H7 (cell line): ENCODE measurements around the gene PRKCQ. TPM values are rescaled to one million over a fixed set of nuclear protein-coding genes. Genes with fewer than 3 reads are reported as not detected.
A peak's percentile ranks its signal among the peaks of the same experiment; 100 is the strongest.
"Not testable (repeated sequence)": the region's sequence is repeated elsewhere in the genome, so short reads cannot be mapped to it uniquely, and the experiment has no call there.

Source experiments
- DNase-seq: peaks from one replicate; pipeline ENCODE4 v3.0.0; 2012
- H3K27me3 ChIP-seq: 2 replicates; pipeline ENCODE4 v1.6.0; 2011; ENCODE audit warnings: mild to moderate bottlenecking, low read length; ENCODE audit not compliant: control insufficient read depth, insufficient read depth
- H3K36me3 ChIP-seq: replicated peaks from 2 replicates; pipeline ENCODE4 v1.5.1; 2011; ENCODE audit warnings: low read length; ENCODE audit not compliant: control insufficient read depth, insufficient read depth
- H3K4me3 ChIP-seq: 2 replicates; pipeline ENCODE4 v1.5.1; 2011; ENCODE audit warnings: low read depth, mild to moderate bottlenecking, control low read depth, low read length, moderate library complexity; ENCODE audit not compliant: insufficient read depth
- total RNA-seq: library from RNA; depleted of rRNA; stranded (reverse); fragments of >200 nt; shearing (Covaris generic); gene quantifications from 2 replicates; pipeline ENCODE4 v1.2.3, GENCODE V29; 2014

The PRKCQ gene
- total RNA-seq, 1 experiment from 2014 or later, result 12.7 TPM

DNA sequence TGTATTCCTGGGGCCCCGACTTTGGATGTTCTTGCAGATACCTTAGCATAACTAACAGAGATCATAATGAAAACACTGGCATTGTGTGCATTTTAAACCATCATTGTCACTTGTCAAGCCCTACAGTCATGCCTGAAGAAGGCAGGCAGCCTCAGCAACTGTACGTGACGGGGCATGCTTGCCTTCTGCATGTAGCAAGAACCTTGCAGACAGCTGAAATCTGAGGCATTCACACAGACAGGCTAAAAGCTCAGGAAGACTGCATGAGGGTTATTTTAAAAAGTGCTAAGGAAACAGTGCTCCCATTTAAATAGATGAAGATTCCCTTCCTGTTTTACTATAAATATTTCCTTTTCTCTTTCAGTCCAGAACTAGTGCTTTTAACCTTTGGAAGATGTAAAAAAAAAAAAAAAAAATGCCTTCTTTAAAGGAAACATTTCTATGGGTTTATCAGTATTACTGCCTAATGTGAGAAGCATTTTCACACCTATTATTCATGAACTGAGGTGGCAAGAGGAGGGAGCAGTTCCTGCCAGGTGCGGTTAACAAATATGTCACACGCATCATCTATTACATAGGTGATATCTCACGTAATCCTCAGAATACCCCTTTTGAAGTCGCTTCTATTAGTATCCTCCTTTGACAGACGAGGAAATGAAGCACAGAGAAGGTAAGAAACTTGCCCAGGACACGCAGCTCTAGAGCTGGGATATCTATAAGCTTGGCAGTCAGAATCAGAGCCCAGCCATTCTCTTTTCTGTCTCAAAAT, 88.1 kb downstream of the PRKCQ start:
- H3K27me3 ChIP-seq, result no peaks in the 10 kb centered on the region
- H3K36me3 ChIP-seq, result peaks cover 7% of the 10 kb centered on the region
- no peak for DNase-seq
- H3K4me3 ChIP-seq, result no peak overlapping the region

- no peak overlapping the region for H3K4me3 ChIP-seq
- no peak for DNase-seq
- peaks cover 9% of the 10 kb centered on the region for H3K36me3 ChIP-seq
- H3K27me3 ChIP-seq, result no peaks in the 10 kb centered on the region
Measured at GRCh38 chr10:6490614-6491013, 89.5 kb downstream of the PRKCQ start.

DNA sequence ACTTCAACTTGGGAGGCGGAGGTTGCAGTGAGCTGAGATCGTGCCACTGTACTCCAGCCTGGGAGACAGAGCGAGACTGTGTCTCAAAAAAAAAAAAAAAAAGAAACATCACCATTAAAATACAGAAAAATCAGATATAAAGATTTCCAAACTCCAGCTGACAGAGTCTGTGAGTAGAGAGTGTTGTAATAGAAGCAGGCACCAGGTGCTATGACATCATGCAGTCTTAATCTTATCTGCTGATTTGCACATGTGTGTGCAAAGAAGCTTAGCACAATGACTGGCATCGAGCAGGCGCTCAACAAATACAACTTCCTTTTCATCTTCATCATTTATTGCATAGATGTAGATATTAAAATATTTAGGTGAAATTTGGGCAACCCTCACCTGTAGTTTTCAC, 92.2 kb downstream of the PRKCQ start:
- no peak for DNase-seq
- Histone ChIP-seq H3K4me3 (no peak overlapping the region), H3K27me3 (no peaks in the 10 kb centered on the region), H3K36me3 (peaks cover 7% of the 10 kb centered on the region)

DNA sequence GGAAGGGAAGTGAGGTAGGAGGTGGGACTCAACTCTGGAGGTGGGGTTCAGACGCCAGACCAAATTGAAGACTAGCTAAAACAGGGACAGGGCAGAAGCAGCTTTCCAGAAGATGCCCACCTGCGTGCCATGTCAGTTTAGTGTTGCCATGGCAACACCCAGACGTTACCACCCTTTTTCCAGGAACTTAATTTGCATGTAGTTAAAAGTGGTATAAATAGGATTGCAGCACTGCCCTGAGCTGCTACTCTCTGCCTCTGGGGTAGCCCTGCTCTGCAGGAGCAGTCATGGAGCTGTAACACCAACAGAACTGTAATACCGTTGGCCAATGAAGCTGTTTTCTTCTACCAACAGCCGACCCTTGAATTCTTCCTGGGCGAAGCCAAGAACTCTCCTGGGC, 93.8 kb downstream of the PRKCQ start:
- DNase-seq, result no peak
- Histone ChIP-seq H3K27me3 (no peaks in the 10 kb centered on the region), H3K4me3 (no peak overlapping the region), H3K36me3 (peaks cover 6% of the 10 kb centered on the region)

DNA sequence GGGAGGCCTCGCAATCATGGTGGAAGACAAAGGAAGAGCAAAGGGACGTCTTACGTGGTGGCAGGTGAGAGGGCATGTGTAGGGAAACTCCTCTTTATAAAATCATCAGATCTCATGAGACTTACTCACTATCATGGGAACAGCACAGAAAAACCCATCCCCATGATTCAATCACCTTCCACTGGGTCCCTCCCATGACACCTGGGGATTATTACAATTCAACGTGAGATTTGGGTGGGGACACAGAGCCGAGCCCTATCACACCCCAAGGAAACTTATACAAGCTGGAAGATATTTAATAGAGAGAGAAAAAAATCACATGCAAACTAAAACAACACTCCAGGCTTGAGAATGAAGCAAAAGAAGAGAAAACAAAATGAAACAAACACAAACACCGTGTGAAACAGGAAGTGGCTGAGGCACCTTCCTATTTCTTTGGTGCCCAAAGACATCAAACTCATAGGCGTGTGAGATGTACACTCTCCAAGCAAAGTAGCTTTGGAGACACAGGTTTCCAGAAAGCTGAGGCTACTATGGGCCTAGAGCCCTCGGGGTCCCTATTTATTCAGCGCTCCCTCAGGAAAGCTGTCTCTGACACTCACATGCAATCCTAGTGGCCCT, 97.2 kb downstream of the PRKCQ start:
- H3K27me3 ChIP-seq, result no peaks in the 10 kb centered on the region

DNA sequence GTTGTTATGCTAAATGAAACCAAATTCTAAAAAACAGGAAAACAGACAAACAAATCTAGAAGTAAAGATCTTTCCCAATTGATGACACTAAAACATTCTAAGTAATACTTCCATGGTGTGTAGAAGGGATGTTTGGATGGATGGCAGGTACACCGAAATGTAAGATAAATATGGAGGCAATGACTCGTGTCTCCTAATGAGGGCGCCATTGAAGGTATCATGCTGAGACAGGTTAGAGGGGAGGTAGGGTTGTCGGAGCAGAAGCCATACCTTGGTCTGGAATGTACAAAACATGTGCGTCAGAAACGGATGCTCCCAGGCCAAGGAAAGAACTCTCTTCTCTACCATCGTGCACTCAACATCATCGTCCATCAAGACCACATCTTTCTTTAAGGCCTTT, 101.4 kb downstream of the PRKCQ start:
- peaks cover 1% of the 10 kb centered on the region for H3K36me3 ChIP-seq
- peak; percentile 43 for DNase-seq
- H3K27me3 ChIP-seq, result no peaks in the 10 kb centered on the region
- H3K4me3 ChIP-seq, result no peak overlapping the region

More for the DNA sequence above, 97.2 kb downstream of the PRKCQ start:
- peaks cover 4% of the 10 kb centered on the region for H3K36me3 ChIP-seq
- no peak for DNase-seq
- no peak overlapping the region for H3K4me3 ChIP-seq

GRCh38 chr10:6476989-6477388, 103.1 kb downstream of the PRKCQ start:
- no peaks in the 10 kb centered on the region for H3K36me3 ChIP-seq
- no peak overlapping the region for H3K4me3 ChIP-seq
- no peak for DNase-seq
- no peaks in the 10 kb centered on the region for H3K27me3 ChIP-seq

DNA sequence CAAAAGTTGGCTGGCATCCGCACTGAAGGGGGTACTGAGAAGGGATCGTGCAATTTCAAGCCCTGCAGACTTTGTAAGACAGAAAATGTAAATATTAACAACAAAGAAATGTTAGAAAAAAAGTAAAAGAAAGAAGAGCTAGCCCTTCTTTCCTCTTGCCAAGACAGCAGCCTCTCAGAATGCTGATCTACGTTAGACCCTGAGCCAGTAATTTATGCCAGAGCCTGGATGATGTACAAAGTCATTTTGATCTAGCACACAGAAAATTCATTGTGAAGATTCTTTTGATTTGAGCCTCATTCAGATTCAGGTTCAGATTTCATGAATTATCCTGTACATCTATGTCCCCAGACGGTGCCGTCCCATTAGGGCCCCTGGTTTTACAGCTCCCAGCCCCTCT, 105.2 kb downstream of the PRKCQ start:
- DNase-seq, result no peak
- Histone ChIP-seq H3K36me3 (no peaks in the 10 kb centered on the region), H3K27me3 (no peaks in the 10 kb centered on the region), H3K4me3 (no peak overlapping the region)

- no peak for DNase-seq
- no peak overlapping the region for H3K4me3 ChIP-seq
- H3K36me3 ChIP-seq, result no peaks in the 10 kb centered on the region
- no peaks in the 10 kb centered on the region for H3K27me3 ChIP-seq
Measured at GRCh38 chr10:6473901-6474370, 106.1 kb downstream of the PRKCQ start.

GRCh38 chr10:6473430-6473829, 106.6 kb downstream of the PRKCQ start:
- Histone ChIP-seq H3K36me3 (no peaks in the 10 kb centered on the region), H3K4me3 (no peak overlapping the region), H3K27me3 (no peaks in the 10 kb centered on the region)
- no peak for DNase-seq

GRCh38 chr10:6472710-6473005, 107.4 kb downstream of the PRKCQ start:
- H3K27me3 ChIP-seq, H3K4me3 ChIP-seq, H3K36me3 ChIP-seq, DNase-seq: not testable (repeated sequence)

GRCh38 chr10:6470894-6471618, 109.0 kb downstream of the PRKCQ start:
- no peak for DNase-seq
- no peaks in the 10 kb centered on the region for H3K27me3 ChIP-seq
- no peaks in the 10 kb centered on the region for H3K36me3 ChIP-seq
- no peak overlapping the region for H3K4me3 ChIP-seq

DNA sequence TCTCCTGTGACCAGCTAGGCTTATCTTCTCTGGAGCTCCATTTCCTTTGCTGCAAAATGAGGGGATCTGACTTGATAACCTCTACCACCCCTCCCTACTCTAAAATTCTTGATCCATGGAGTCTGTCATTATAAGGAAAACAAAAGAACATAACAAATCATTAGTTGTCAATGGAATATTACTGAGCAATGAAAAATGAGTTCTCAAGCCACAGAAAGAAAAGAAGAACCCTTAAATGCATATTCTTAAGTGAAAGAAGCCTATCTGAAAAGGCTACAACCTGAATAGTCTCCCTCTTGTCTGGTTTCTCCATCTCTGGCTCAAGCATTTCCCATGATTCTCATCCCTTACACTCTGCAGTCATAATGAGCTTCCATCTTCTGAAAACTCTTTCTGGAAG, 110.4 kb downstream of the PRKCQ start:
- no peaks in the 10 kb centered on the region for H3K27me3 ChIP-seq
- no peak overlapping the region for H3K4me3 ChIP-seq
- DNase-seq, result no peak
- H3K36me3 ChIP-seq, result no peaks in the 10 kb centered on the region

GRCh38 chr10:6465854-6466601, 114.0 kb downstream of the PRKCQ start:
- Histone ChIP-seq H3K27me3 (no peaks in the 10 kb centered on the region), H3K4me3 (no peak overlapping the region), H3K36me3 (peaks cover 3% of the 10 kb centered on the region; the same call in 1 of the 2 replicates)
- no peak for DNase-seq
